ENCODE data around the gene SND1. TPM values are rescaled to one million over a fixed set of nuclear protein-coding genes. Genes with fewer than 3 reads are reported as not detected.

SND1 gene
- total and polyA plus RNA-seq, 10 of the 15 experiments (the other 5 are each of a cell fraction or from before 2014, with no cell fraction given), result 52.4 to 270 (median 146) TPM

DNA sequence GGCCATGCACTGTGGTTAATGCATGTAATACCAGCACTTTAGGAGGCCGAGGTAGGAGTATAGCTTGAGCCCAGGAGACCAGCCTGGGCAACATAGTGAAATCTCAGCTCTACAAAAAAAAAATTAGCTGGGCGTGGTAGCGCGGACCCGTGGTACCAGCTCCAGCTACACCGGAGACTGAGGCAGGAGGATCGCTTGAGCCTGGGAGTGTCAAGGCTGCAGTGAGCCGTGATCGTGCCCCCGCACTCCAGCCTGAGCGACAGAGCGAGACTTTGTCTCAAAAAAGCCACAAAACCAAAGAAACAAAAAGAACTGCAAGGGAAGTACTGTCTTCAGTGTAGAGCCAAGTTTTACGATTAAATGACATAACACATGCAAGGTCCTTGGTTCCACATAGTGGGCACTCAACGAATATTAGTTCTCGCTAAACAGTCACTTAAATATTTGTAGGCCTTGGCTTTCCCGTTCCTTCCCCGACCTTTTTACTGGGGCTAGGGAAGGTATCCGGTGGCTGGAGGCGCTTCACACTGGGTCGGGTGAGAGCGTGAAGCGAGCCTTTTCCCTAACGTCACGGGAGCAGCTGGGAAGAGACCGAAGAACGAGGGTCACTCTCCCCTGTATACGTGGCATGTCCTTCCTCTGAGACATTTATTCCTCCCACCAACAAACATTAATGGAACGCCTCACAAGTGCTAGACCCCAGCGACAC is 993 bp upstream of the SND1 start (continued):
- TF ChIP-seq, protein P1, sequence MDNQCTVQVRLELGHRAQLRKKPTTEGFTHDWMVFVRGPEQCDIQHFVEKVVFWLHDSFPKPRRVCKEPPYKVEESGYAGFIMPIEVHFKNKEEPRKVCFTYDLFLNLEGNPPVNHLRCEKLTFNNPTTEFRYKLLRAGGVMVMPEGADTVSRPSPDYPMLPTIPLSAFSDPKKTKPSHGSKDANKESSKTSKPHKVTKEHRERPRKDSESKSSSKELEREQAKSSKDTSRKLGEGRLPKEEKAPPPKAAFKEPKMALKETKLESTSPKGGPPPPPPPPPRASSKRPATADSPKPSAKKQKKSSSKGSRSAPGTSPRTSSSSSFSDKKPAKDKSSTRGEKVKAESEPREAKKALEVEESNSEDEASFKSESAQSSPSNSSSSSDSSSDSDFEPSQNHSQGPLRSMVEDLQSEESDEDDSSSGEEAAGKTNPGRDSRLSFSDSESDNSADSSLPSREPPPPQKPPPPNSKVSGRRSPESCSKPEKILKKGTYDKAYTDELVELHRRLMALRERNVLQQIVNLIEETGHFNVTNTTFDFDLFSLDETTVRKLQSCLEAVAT (IDR thresholded peaks at IDR 0.05), result peak; percentile 77
- peak; percentile 27; the same call in 1 of the 2 replicates for TF ChIP-seq BACH1 (IDR thresholded peaks at IDR 0.05; ENCODE audit: borderline replicate concordance)
- no peak for TF ChIP-seq MEF2A (IDR thresholded peaks at IDR 0.05; ENCODE audit: insufficient read depth, low read depth, low read length)
- no peak for TF ChIP-seq RB1 (IDR thresholded peaks at IDR 0.05; ENCODE audit: borderline replicate concordance)
- no peak for TF ChIP-seq CHD4 (IDR thresholded peaks at IDR 0.05)
- TF ChIP-seq, protein P2, sequence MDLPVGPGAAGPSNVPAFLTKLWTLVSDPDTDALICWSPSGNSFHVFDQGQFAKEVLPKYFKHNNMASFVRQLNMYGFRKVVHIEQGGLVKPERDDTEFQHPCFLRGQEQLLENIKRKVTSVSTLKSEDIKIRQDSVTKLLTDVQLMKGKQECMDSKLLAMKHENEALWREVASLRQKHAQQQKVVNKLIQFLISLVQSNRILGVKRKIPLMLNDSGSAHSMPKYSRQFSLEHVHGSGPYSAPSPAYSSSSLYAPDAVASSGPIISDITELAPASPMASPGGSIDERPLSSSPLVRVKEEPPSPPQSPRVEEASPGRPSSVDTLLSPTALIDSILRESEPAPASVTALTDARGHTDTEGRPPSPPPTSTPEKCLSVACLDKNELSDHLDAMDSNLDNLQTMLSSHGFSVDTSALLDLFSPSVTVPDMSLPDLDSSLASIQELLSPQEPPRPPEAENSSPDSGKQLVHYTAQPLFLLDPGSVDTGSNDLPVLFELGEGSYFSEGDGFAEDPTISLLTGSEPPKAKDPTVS (IDR thresholded peaks at IDR 0.05; ENCODE audit: low read depth, low read length), result no peak
- TF ChIP-seq DPF2 (IDR thresholded peaks at IDR 0.05), result 0 out of 2 replicates have a peak, but pooled peaks have one; percentile 16
- TF ChIP-seq, protein P3, sequence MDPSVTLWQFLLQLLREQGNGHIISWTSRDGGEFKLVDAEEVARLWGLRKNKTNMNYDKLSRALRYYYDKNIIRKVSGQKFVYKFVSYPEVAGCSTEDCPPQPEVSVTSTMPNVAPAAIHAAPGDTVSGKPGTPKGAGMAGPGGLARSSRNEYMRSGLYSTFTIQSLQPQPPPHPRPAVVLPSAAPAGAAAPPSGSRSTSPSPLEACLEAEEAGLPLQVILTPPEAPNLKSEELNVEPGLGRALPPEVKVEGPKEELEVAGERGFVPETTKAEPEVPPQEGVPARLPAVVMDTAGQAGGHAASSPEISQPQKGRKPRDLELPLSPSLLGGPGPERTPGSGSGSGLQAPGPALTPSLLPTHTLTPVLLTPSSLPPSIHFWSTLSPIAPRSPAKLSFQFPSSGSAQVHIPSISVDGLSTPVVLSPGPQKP (IDR thresholded peaks at IDR 0.05; ENCODE audit: low read depth, low read length), result no peak
- no peak for TF ChIP-seq IRF4 (IDR thresholded peaks at IDR 0.05; ENCODE audit: low read depth, low read length)
- TF ChIP-seq, protein P4, sequence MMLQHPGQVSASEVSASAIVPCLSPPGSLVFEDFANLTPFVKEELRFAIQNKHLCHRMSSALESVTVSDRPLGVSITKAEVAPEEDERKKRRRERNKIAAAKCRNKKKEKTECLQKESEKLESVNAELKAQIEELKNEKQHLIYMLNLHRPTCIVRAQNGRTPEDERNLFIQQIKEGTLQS (IDR thresholded peaks at IDR 0.05; ENCODE audit: borderline replicate concordance, extremely low read depth, low read depth, low read length), result no peak
- no peak for TF ChIP-seq PAX8 (IDR thresholded peaks at IDR 0.05)
- 0 out of 2 replicates have a peak, but pooled peaks have one; percentile 6 for TF ChIP-seq EED (IDR thresholded peaks at IDR 0.05; ENCODE audit: low read depth)
- TF ChIP-seq ZNF217 (IDR thresholded peaks at IDR 0.05), result no peak
- TF ChIP-seq MTA3 (IDR thresholded peaks at IDR 0.05; ENCODE audit: borderline replicate concordance, low read length), result peak; percentile 42; the same call in 1 of the 2 replicates
- TF ChIP-seq RUNX3 (IDR thresholded peaks at IDR 0.05; ENCODE audit: low read length), result 0 out of 2 replicates have a peak, but pooled peaks have one; percentile 35
- 0 out of 2 replicates have a peak, but pooled peaks have one; percentile 24 for TF ChIP-seq ATF7 (IDR thresholded peaks at IDR 0.05; ENCODE audit: low read depth)
- TF ChIP-seq POLR2AphosphoS5 (IDR thresholded peaks at IDR 0.05; ENCODE audit: low read length), result peak; percentile 5; the same call in 1 of the 2 replicates
- TF ChIP-seq, protein P5, sequence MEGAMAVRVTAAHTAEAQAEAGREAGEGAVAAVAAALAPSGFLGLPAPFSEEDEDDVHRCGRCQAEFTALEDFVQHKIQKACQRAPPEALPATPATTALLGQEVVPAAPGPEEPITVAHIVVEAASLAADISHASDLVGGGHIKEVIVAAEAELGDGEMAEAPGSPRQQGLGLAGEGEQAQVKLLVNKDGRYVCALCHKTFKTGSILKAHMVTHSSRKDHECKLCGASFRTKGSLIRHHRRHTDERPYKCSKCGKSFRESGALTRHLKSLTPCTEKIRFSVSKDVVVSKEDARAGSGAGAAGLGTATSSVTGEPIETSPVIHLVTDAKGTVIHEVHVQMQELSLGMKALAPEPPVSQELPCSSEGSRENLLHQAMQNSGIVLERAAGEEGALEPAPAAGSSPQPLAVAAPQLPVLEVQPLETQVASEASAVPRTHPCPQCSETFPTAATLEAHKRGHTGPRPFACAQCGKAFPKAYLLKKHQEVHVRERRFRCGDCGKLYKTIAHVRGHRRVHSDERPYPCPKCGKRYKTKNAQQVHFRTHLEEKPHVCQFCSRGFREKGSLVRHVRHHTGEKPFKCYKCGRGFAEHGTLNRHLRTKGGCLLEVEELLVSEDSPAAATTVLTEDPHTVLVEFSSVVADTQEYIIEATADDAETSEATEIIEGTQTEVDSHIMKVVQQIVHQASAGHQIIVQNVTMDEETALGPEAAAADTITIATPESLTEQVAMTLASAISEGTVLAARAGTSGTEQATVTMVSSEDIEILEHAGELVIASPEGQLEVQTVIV (IDR thresholded peaks at IDR 0.05; ENCODE audit: borderline replicate concordance, partially characterized antibody), result no peak
- TF ChIP-seq ZSCAN29 (IDR thresholded peaks at IDR 0.05), result no peak

All from GM12878 (cell line).